MV-4-11 (cell line): ENCODE data around the gene ZNF574.
"Not testable (repeated sequence)": the region's sequence is repeated elsewhere in the genome, so short reads cannot be mapped to it uniquely, and the experiment has no call there.

Source experiments
- DNase-seq: peaks from one replicate; lab custom pipeline; 2025; lab: John Stamatoyannopoulos, UW

ZNF574 gene, protein sequence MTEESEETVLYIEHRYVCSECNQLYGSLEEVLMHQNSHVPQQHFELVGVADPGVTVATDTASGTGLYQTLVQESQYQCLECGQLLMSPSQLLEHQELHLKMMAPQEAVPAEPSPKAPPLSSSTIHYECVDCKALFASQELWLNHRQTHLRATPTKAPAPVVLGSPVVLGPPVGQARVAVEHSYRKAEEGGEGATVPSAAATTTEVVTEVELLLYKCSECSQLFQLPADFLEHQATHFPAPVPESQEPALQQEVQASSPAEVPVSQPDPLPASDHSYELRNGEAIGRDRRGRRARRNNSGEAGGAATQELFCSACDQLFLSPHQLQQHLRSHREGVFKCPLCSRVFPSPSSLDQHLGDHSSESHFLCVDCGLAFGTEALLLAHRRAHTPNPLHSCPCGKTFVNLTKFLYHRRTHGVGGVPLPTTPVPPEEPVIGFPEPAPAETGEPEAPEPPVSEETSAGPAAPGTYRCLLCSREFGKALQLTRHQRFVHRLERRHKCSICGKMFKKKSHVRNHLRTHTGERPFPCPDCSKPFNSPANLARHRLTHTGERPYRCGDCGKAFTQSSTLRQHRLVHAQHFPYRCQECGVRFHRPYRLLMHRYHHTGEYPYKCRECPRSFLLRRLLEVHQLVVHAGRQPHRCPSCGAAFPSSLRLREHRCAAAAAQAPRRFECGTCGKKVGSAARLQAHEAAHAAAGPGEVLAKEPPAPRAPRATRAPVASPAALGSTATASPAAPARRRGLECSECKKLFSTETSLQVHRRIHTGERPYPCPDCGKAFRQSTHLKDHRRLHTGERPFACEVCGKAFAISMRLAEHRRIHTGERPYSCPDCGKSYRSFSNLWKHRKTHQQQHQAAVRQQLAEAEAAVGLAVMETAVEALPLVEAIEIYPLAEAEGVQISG

GRCh38 chr19:42075616-42076379, at the start of gene ZNF574:
Gene ZNF574, plus strand, starts transcription at chr19:42076166. Its CDS starts 2,441 bp downstream, at chr19:42078607.
- DNase-seq = peak; percentile 100

DNA sequence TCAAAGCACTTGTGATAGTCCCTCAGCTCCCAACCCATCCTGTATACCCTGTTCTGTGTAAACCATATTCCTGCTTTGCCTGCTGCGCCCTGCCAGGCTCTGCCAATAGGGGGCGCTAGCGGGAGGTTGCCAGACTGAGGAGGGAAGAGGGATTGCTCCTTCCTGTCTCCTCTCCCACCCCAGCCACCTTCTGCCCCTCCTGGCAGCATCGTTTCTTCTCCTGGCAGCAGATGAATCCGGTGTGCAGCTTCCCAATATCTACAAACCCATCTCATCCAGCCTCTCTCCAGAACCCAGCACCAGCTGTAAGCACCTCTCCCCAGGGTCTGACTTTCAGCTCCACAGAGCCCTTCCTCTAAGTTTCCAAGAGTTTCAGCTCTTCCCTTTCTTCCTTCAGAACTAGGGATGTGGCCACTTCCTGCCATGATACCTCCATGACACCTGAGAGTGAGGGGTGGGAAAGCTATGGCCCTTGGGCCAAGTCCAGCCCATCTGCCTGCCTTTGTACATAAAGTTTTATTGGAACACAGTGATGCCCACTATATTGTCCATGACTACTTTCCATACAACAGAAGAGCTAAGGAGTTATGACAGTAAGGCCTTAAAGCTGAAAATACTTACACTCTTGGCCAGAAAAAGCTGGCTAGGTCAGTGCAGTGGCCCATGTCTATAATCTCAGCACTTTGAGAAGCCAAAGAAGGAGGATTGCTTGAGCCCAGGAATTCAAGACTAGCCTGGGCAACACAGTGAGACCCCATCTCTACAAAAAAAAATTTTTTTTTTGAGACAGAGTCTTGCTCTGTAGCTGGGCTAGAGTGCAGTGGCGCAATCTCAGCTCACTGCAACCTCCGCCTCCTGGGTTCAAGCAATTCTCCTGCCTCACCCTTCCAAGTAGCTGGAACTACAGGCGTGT, 47.4 kb upstream of the ZNF574 start:
- no peak for DNase-seq

DNA sequence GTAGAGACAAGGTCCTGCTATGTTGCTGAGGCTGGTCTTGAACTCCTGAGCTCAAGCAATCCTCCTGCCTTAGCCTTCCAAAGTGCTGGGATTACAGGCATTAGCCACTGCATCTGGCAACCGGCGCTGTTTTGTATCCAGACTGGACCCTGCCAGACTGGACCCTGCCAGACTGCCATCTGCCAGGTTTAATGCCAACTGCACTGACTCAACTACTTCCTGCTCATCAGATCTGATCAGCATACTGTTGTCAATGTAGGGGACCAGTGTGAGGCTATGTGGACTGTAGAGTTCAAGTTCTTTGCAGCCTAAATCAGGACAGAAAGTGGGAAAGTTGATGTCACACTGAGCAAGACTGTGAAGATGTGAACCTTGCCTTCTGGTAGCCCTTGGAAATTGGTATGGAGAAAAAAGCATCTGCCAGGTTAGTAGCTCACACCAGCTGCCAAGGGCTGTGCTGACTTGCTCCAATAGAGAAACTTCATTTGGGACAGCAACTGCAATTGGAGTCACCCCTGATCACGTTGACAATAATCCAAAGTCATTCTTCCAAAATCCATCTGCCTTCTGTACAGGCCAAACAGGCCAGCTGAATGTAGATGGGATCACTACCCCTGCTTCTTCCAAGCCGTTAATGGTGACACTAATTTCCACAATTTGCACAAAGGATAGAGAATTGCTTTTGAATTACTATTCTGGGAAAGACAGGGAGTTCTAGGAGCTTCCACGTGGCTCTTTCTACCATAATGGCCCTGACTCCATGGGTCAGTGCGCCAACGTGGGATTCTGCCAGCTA, 45.1 kb upstream of the ZNF574 start:
- DNase-seq = no peak

- no peak for DNase-seq
Measured at GRCh38 chr19:42032431-42032830, 43.5 kb upstream of the ZNF574 start.

GRCh38 chr19:42033413-42033812, 42.6 kb upstream of the ZNF574 start:
- DNase-seq = no peak

- DNase-seq = peak; percentile 65
Measured at GRCh38 chr19:42034640-42035391, 41.1 kb upstream of the ZNF574 start.

- DNase-seq = no peak
Measured at GRCh38 chr19:42037649-42038048, 38.3 kb upstream of the ZNF574 start.

DNA sequence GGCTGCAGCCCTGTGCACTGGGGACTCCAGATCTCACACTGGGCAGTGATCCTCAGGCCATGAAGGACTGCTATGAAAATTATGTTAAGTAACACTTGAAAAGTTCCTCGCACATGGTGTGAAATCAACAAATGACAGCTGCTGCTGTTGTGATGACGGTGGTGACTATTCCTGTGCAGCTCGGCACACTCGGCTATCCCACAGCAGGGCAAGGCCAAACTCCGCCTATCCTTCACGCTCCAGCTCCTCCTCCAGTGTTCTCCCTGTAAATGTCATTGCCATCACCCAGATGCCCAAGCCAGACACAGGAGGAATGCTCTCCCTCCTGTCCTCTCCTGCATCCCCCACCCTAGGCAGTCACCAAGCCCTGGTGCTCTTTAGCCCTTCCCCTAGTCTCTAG, 37.3 kb upstream of the ZNF574 start:
- no peak for DNase-seq

- no peak for DNase-seq
Measured at GRCh38 chr19:42040031-42040430, 35.9 kb upstream of the ZNF574 start.

DNA sequence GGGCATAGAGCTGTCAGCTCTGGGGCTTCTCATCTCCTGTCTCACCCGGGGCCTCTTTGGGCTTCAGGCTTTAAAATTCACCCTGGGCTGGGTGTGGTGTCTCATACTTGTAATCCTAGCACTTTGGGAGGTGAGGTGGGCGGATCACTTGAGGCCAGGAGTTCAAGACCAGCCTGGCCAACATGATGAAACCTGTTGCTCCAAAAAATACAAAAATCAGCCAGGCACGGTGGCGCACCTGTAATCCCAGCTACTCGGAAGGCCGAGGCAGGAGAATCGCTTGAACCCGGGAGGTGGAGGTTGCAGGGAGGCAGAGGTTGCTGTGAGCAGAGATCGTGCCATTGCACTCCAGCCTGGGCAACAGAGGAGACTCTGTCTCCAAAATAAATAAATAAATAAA, 35.5 kb upstream of the ZNF574 start:
- not testable (repeated sequence) for DNase-seq

GRCh38 chr19:42042455-42043170, 33.4 kb upstream of the ZNF574 start:
- no peak for DNase-seq

DNA sequence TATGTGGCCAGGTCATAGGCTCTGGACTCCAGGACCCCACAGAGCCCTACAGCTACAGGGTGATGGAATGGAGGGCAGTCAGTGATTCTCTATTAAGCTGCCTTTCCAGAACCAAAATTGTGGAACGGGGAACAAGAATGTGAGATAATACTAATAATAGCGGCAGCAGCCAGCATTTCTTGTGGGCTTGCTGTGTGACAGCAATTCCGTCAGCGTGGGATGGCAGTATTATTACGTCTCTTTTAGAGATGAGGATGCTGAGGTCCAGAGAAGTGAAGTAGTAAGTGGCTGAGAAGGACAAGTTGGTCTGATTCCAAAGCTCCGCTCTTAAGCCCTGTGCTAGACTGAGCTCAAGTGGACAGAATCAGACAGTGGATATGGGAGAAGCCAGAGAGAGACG, 30.4 kb upstream of the ZNF574 start:
- no peak for DNase-seq

DNA sequence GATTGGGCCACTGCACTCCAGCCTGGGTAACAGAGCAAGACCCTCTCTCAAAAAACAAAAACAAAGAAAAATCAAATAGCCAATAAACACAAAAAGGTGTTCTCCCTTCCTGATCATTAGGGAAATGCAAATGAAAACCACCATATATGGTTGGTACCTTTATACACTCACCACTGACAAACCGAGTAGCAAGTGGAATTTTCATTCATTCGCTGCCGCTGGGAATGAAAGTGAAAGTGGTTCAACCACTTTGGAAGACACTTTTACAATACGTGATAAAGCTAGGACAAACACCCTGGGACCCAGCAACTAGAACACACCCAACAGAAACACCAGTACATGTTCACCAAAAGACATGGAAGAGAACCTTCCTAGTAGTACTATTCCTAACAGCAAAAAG, 27.0 kb upstream of the ZNF574 start:
- no peak for DNase-seq

GRCh38 chr19:42051166-42052115, 24.5 kb upstream of the ZNF574 start:
- no peak for DNase-seq

DNA sequence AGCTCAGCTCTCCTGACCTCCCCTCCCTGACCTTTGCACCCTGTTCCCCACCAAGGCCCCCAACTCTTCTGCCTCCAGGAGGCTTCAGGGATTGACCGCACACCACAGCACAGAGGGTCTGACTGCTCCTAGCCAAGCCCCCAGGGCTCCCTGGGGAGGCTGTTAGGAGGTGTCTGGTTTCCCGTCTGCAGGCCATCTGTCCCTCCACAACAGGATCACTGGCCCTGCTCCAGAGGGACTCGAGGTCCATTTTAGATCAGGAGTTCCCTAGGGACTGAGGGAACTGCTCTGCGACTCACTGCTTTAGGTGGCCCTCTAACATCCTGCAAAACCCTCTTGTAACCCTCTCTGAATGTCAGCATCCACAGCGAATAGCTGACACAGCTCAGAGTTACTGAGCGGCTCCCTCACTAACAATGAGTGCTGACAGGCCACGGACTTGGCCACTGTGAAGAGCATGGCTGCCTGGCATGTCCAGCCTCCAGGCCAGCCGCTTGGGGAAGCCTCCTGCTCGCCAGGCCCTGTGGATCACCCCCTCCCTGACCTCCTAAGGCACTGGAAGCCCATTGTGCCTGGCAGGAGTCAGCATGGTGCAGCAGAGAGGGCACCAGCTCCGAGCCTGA, 23.6 kb upstream of the ZNF574 start:
- no peak for DNase-seq

- no peak for DNase-seq
Measured at GRCh38 chr19:42053037-42053935, 22.7 kb upstream of the ZNF574 start.
